ENCODE data around the gene PDE4D. TPM values are rescaled to one million over a fixed set of nuclear protein-coding genes. Genes with fewer than 3 reads are reported as not detected.

PDE4D gene
- total and polyA plus RNA-seq, 10 of the 15 experiments (the other 5 are each of a cell fraction or from before 2014, with no cell fraction given) = 0.87 to 4.1 (median 2.2) TPM

GRCh38 chr5:59207401-59207800 lies 686.1 kb downstream of the PDE4D start:
- no peak overlapping the region for H3K4me2 ChIP-seq (ENCODE audit: control insufficient read depth, insufficient read depth)
- no peaks in the 10 kb centered on the region for H3K4me1 ChIP-seq (ENCODE audit: control insufficient read depth, insufficient read depth, low read length)
- 0% methylated on average over 1 of the region's 1 CpG for WGBS (ENCODE audit: insufficient coverage, insufficient replicate concordance, low lambda C conversion rate, missing lambda C conversion rate)
- CTCF ChIA-PET = no interaction called here
- RAD21 ChIA-PET (ENCODE audit: unreplicated experiment) = no interaction called here
- FAIRE-seq (no peak), ATAC-seq (no peak), DNase-seq (ENCODE audit: low read depth, low spot score) (no peak)
- no peak overlapping the region for H3K9ac ChIP-seq (ENCODE audit: control insufficient read depth, insufficient read depth, low read length)
- intact Hi-C loops (cut with micrococcal nuclease; ENCODE audit: unreplicated experiment) = no loop called here
- SMC1A ChIA-PET (ENCODE audit: uncharacterized antibody, unreplicated experiment) = interaction anchor here (1.2 kb wide), 1 partner anchor 16 kb away, joined by 3 read pairs; no protein-coding TSS in a partner anchor
- BruUV-seq (replicated peaks) = no TSS peak
- H3K4me3 ChIP-seq = no peak overlapping the region
- in situ Hi-C loops (cut with MboI) = no loop called here
- no peaks in the 10 kb centered on the region for H3K79me2 ChIP-seq (ENCODE audit: control insufficient read depth, insufficient read depth, low read length)
- no peaks in the 10 kb centered on the region for H3K36me3 ChIP-seq (ENCODE audit: control insufficient read depth in 2 of 2, insufficient read depth in 2 of 2, low read length in 1 of 2)
- no peak overlapping the region for H2AFZ ChIP-seq (ENCODE audit: control insufficient read depth, low read depth, low read length)
- POLR2A ChIA-PET = no interaction called here
- no peaks in the 10 kb centered on the region for H3K9me3 ChIP-seq (replicated peaks; ENCODE audit: control insufficient read depth, insufficient read depth, low read length)
- no peak overlapping the region for H3K27ac ChIP-seq (ENCODE audit: control insufficient read depth, insufficient read depth)
- H4K20me1 ChIP-seq (ENCODE audit: control insufficient read depth, insufficient read depth) = no peaks in the 10 kb centered on the region
- no peaks in the 10 kb centered on the region; a peak in 1 of 4 replicates for H3K27me3 ChIP-seq (replicated peaks in 1 of 2; ENCODE audit: control insufficient read depth in 2 of 2, insufficient read depth in 2 of 2, low read length in 1 of 2)
- TF ChIP-seq STAT3 (IDR thresholded peaks at IDR 0.05; ENCODE audit: low read depth, low read length) (no peak), NR2C1 (IDR thresholded peaks at IDR 0.05) (no peak), RAD51 (IDR thresholded peaks at IDR 0.05) (no peak), RCOR1 (conservative IDR thresholded peaks at IDR 0.05; ENCODE audit: low read depth, low read length) (no peak), BCLAF1 (IDR thresholded peaks at IDR 0.05) (no peak), FOXM1 (IDR thresholded peaks at IDR 0.05; ENCODE audit: low read depth, low read length) (no peak), RELB (IDR thresholded peaks at IDR 0.05; ENCODE audit: low read depth) (no peak), SPI1 (IDR thresholded peaks at IDR 0.05; ENCODE audit: borderline replicate concordance, insufficient read depth, low read depth, low read length) (no peak), FOS (IDR thresholded peaks at IDR 0.05; ENCODE audit: borderline replicate concordance, extremely low read depth, insufficient read length) (no peak), PKNOX1 (IDR thresholded peaks at IDR 0.05) (no peak), PRDM15 (CRISPR knock-in tag; IDR thresholded peaks at IDR 0.05) (no peak), ZNF274 (IDR thresholded peaks at IDR 0.05; ENCODE audit: insufficient read depth, insufficient read length) (no peak), GATAD2B (conservative IDR thresholded peaks at IDR 0.05; ENCODE audit: low read depth) (no peak)

All from GM12878 (cell line).